ENCODE measurements around the gene CLDN3.

GRCh38 chr7:73736885-73737284 is 33.2 kb downstream of the CLDN3 start:
- TF ChIP-seq CTCF (IDR thresholded peaks at IDR 0.05): no peak
- TF ChIP-seq EZH2 (IDR thresholded peaks at IDR 0.05; ENCODE audit: borderline replicate concordance, insufficient read depth, low read depth, low read length, poor library complexity, severe bottlenecking): no peak

All from B cell (primary cell).